IMR-90 (cell line): ENCODE measurements around the gene FBXL14. TPM values are rescaled to one million over a fixed set of nuclear protein-coding genes. Genes with fewer than 3 reads are reported as not detected.

Experiments used
- ATAC-seq: fragments of 200-7000 bp; cut with Tn5 transposase; 2 replicates; pipeline ENCODE4 v1.9.1; 2020; ENCODE audit warnings: low read depth, mild to moderate bottlenecking, moderate library complexity
- BruUV-seq: library from RNA; stranded (reverse); fragments of 400-500 nt; replicated peaks from 2 replicates; lab custom pipeline; 2021; lab: Mats Ljungman, UMichigan
- CTCF ChIA-PET: fragments of 300-600 bp; formaldehyde crosslinking; extraction: SDS; loops from one replicate; lab custom pipeline; 2021; ENCODE audit warnings: antibody characterized with exemption; lab: Yijun Ruan, JAX
- POLR2A ChIA-PET: fragments of 300-600 bp; sonication (Branson Sonifier 250); formaldehyde crosslinking; loops from one replicate; lab custom pipeline; 2022; ENCODE audit warnings: antibody characterized with exemption; ENCODE audit not compliant: unreplicated experiment; lab: Charles Lee
- DNase-seq: peaks from one replicate; pipeline ENCODE4 v3.0.0; 2013
- H2AFZ ChIP-seq: replicated peaks from 2 replicates; pipeline ENCODE3; 2013; ENCODE audit warnings: low read length, mild to moderate bottlenecking; ENCODE audit not compliant: poor library complexity
- H2AK5ac ChIP-seq: 2 replicates; pipeline ENCODE4 v1.6.1; 2013; ENCODE audit warnings: low read depth, low read length, inconsistent platforms
- H2AK9ac ChIP-seq: replicated peaks from 2 replicates; pipeline ENCODE3; 2013; ENCODE audit warnings: mild to moderate bottlenecking, low read depth, low read length, moderate library complexity; ENCODE audit not compliant: poor library complexity
- H2BK120ac ChIP-seq: 2 replicates; pipeline ENCODE4 v1.6.1; 2013; ENCODE audit warnings: low read depth, low read length, inconsistent platforms
- H2BK15ac ChIP-seq: 3 replicates; pipeline ENCODE4 v1.6.1; 2013; ENCODE audit warnings: low read depth, low read length, inconsistent platforms
- H2BK20ac ChIP-seq: 2 replicates; pipeline ENCODE4 v1.6.1; 2013; ENCODE audit warnings: low read depth, mild to moderate bottlenecking, inconsistent platforms, low read length, moderate library complexity
- H2BK5ac ChIP-seq: 2 replicates; pipeline ENCODE4 v1.6.1; 2013; ENCODE audit warnings: mild to moderate bottlenecking, low read depth, low read length, inconsistent platforms; ENCODE audit not compliant: poor library complexity, severe bottlenecking
- H3K14ac ChIP-seq: replicated peaks from 2 replicates; pipeline ENCODE4 v1.6.1; 2013; ENCODE audit warnings: low read depth, low read length, inconsistent platforms
- H3K18ac ChIP-seq: 2 replicates; pipeline ENCODE4 v1.6.1; 2013; ENCODE audit warnings: low read depth, low read length, control low read depth
- H3K23ac ChIP-seq: 2 replicates; pipeline ENCODE4 v1.6.1; 2013; ENCODE audit warnings: low read depth, low read length, inconsistent platforms
- H3K27ac ChIP-seq: 2 replicates; pipeline ENCODE4 v1.5.1; 2013; ENCODE audit warnings: mild to moderate bottlenecking, control low read depth, low read length; ENCODE audit not compliant: insufficient read depth
- H3K27me3 ChIP-seq: 2 replicates; pipeline ENCODE4 v1.6.1; 2013; ENCODE audit warnings: low read length; ENCODE audit not compliant: control insufficient read depth, insufficient read depth
- H3K36me3 ChIP-seq: 2 replicates; pipeline ENCODE4 v1.6.1; 2013; ENCODE audit warnings: low read length, mixed read lengths; ENCODE audit not compliant: control insufficient read depth, insufficient read depth
- H3K4ac ChIP-seq: 2 replicates; pipeline ENCODE4 v1.6.1; 2013; ENCODE audit warnings: low read depth, low read length, inconsistent platforms
- H3K4me1 ChIP-seq: 2 replicates; pipeline ENCODE4 v1.6.1; 2013; ENCODE audit warnings: low read length, mixed read lengths; ENCODE audit not compliant: control insufficient read depth, insufficient read depth
- H3K4me2 ChIP-seq: 2 replicates; pipeline ENCODE4 v1.6.1; 2013; ENCODE audit warnings: low read depth, mild to moderate bottlenecking, control low read depth, low read length, moderate library complexity
- H3K4me3 ChIP-seq: 2 replicates; pipeline ENCODE4 v1.5.1; 2013; ENCODE audit warnings: low read depth, mild to moderate bottlenecking, control low read depth, low read length, moderate library complexity; ENCODE audit not compliant: insufficient read depth
- H3K56ac ChIP-seq: 2 replicates; pipeline ENCODE4 v1.6.1; 2013; ENCODE audit warnings: low read length, inconsistent platforms; ENCODE audit not compliant: insufficient read depth; ENCODE audit errors: extremely low read depth
- H3K79me1 ChIP-seq, 2 experiments: 2 replicates each; pipeline ENCODE4 v1.6.1; 2013; ENCODE audit warnings: low read length in 2 of 2, inconsistent platforms in 1 of 2, low read depth in 1 of 2
- H3K9ac ChIP-seq: 2 replicates; pipeline ENCODE4 v1.6.1; 2013; ENCODE audit warnings: low read depth, low read length, control low read depth
- H3K9me1 ChIP-seq: 2 replicates; pipeline ENCODE4 v1.6.1; 2013; ENCODE audit warnings: low read length, inconsistent platforms; ENCODE audit not compliant: insufficient read depth
- H3K9me3 ChIP-seq: 2 replicates; pipeline ENCODE4 v1.6.1; 2013; ENCODE audit warnings: low read length; ENCODE audit not compliant: control insufficient read depth, insufficient read depth
- H4K20me1 ChIP-seq: 2 replicates; pipeline ENCODE4 v1.6.1; 2013; ENCODE audit warnings: low read length, inconsistent platforms; ENCODE audit not compliant: insufficient read depth
- H4K5ac ChIP-seq: 2 replicates; pipeline ENCODE4 v1.6.1; 2013; ENCODE audit warnings: mild to moderate bottlenecking, low read depth, low read length, control low read depth
- H4K8ac ChIP-seq, 2 experiments: 2 replicates each; pipeline ENCODE4 v1.6.1; 2013; ENCODE audit warnings: low read depth in 2 of 2, low read length in 2 of 2, control low read depth in 1 of 2, inconsistent platforms in 1 of 2
- H4K91ac ChIP-seq: 2 replicates; pipeline ENCODE4 v1.6.1; 2013; ENCODE audit warnings: low read depth, low read length, inconsistent platforms; ENCODE audit not compliant: insufficient read depth
- BHLHE40 ChIP-seq: fragments of 150-350 bp; IDR thresholded peaks from 2 replicates; pipeline ENCODE4 v1.6.1; 2016; ENCODE audit warnings: mild to moderate bottlenecking, low read depth, low read length
- CEBPB ChIP-seq: IDR thresholded peaks from 2 replicates; pipeline ENCODE4 v1.6.1; 2012; ENCODE audit warnings: low read depth, low read length, improper control_type of control experiment
- CHD1 ChIP-seq: IDR thresholded peaks from 2 replicates; pipeline ENCODE4 v1.6.1; 2012; ENCODE audit warnings: low read depth, low read length, improper control_type of control experiment
- CTCF ChIP-seq: conservative IDR thresholded peaks from 2 replicates; pipeline ENCODE4 v1.5.1; 2012; ENCODE audit warnings: mild to moderate bottlenecking, low read depth, low read length, improper control_type of control experiment
- ELK1 ChIP-seq: fragments of 150-350 bp; IDR thresholded peaks from 2 replicates; pipeline ENCODE4 v1.6.1; 2016; ENCODE audit warnings: low read depth, mild to moderate bottlenecking, low read length, moderate library complexity, borderline replicate concordance
- FOS ChIP-seq: fragments of 150-350 bp; IDR thresholded peaks from 2 replicates; pipeline ENCODE4 v1.6.1; 2016; ENCODE audit warnings: low read depth, low read length
- MAFK ChIP-seq: IDR thresholded peaks from 2 replicates; pipeline ENCODE4 v1.6.1; 2012; ENCODE audit warnings: low read depth, low read length, improper control_type of control experiment
- MAZ ChIP-seq: IDR thresholded peaks from 2 replicates; pipeline ENCODE4 v1.6.1; 2012; ENCODE audit warnings: low read depth, mild to moderate bottlenecking, low read length, improper control_type of control experiment, moderate library complexity, borderline replicate concordance
- MXI1 ChIP-seq: IDR thresholded peaks from 2 replicates; pipeline ENCODE4 v1.6.1; 2012; ENCODE audit warnings: low read depth, mild to moderate bottlenecking, low read length, moderate library complexity, borderline replicate concordance
- NFE2L2 ChIP-seq: fragments of 150-350 bp; IDR thresholded peaks from 2 replicates; pipeline ENCODE4 v1.6.1; 2016; ENCODE audit warnings: low read depth, mild to moderate bottlenecking, low read length
- POLR2A ChIP-seq: IDR thresholded peaks from 2 replicates; pipeline ENCODE4 v1.6.1; 2012; ENCODE audit warnings: mild to moderate bottlenecking, low read depth, low read length
- RAD21 ChIP-seq: IDR thresholded peaks from 2 replicates; pipeline ENCODE4 v1.6.1; 2012; ENCODE audit warnings: low read length, improper control_type of control experiment
- RCOR1 ChIP-seq: IDR thresholded peaks from 2 replicates; pipeline ENCODE4 v1.6.1; 2012; ENCODE audit warnings: mild to moderate bottlenecking, low read length, improper control_type of control experiment; ENCODE audit not compliant: insufficient replicate concordance
- RFX5 ChIP-seq: IDR thresholded peaks from 2 replicates; pipeline ENCODE4 v1.8.0; 2012; ENCODE audit warnings: low read depth, mild to moderate bottlenecking, low read length, moderate library complexity
- SMC3 ChIP-seq: fragments of 150-350 bp; IDR thresholded peaks from 2 replicates; pipeline ENCODE4 v1.6.1; 2016; ENCODE audit warnings: low read depth, mild to moderate bottlenecking, antibody characterized with exemption, low read length, moderate library complexity
- WGBS, 2 experiments: methylation state at CpG; one replicate each; pipeline versions ENCODE4 v1.1.5 to v1.1.7; 2013; ENCODE audit warnings: missing lambda C conversion rate in 2 of 2; ENCODE audit not compliant: insufficient read length in 1 of 2; ENCODE audit errors: extremely low coverage in 2 of 2; 5-methylcytosine and 5-hydroxymethylcytosine counted together
- dilution Hi-C: fragments of 300-500 bp; cut with HindIII; formaldehyde crosslinking; loops from one replicate; pipeline ENCODE4 v1.14.3; 2018; ENCODE audit warnings: low sequenced_read_pairs; ENCODE audit not compliant: unreplicated experiment
- in situ Hi-C: fragments of 300-500 bp; cut with MboI; formaldehyde crosslinking; loops from 3 replicates; pipeline ENCODE4 v1.14.3; 2019; ENCODE audit warnings: low sequenced_read_pairs, inconsistent platforms, mixed read lengths
- intact Hi-C: fragments of 100-400 bp; cut with micrococcal nuclease; formaldehyde crosslinking; loops from 2 replicates; pipeline ENCODE4 v1.10.0; 2022
- polyA plus RNA-seq, 3 experiments: library from polyadenylated mRNA; depleted of rRNA; stranded (reverse); fragments of >200 nt; gene quantifications; 2 replicates each; pipeline ENCODE4 v1.2.3, GENCODE V29; 2012; ENCODE audit warnings: low replicate concordance in 1 of 3
- total RNA-seq: library from RNA; depleted of rRNA; stranded (reverse); fragments of >200 nt; gene quantifications from 2 replicates; pipeline ENCODE4 v1.2.3, GENCODE V29; 2012
- TF ChIP-seq, protein P1 (sequence below): fragments of 150-350 bp; IDR thresholded peaks from 2 replicates; pipeline ENCODE4 v1.6.1; 2017; ENCODE audit warnings: mild to moderate bottlenecking, antibody characterized with exemption, low read length, low read depth

Gene FBXL14
- total and polyA plus RNA-seq, 2 of the 4 experiments (the other 2 are of a cell fraction): 4.7 to 7.3 TPM

DNA sequence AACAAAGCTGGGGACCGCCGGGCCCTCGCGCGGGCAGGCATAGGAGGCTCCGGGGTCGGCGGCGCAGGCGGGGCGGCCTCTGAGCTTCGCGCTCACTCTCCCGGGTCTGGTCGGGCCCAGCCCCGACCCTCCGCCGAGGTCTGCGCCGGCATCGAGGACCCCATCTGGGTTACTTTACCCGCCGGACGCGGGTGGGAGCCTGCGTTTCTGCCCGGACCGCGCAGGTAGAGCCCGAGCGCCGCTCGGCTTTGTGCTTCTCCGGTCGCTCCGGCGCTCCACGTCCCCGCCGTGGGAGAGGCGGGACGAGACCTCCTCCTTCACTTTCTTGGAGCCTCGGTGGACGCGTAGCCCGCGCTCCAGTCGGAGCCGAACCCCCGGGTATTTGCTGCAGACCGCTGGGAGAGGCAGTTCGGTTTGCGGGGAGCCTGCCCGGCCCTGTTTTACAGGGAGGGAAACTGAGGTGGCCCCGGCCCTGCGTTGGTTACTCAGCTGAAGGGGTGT is 63.2 kb downstream of the FBXL14 start:
- CTCF ChIA-PET: no interaction called here
- Histone ChIP-seq H2AK5ac (peak overlapping the region; percentile 57; the same call in 1 of the 2 replicates), H2AK9ac (peak overlapping the region; percentile 93), H3K36me3 (no peaks in the 10 kb centered on the region), H3K9ac (peak overlapping the region; percentile 60), H4K5ac (no peak overlapping the region), H3K27ac (peak overlapping the region; percentile 61; the same call in 1 of the 2 replicates), H3K4ac (peak overlapping the region; percentile 67), H2BK15ac (no peak overlapping the region), H3K14ac (peak overlapping the region; percentile 92), H2BK120ac (peak overlapping the region; percentile 70), H3K9me3 (no peaks in the 10 kb centered on the region), H4K20me1 (peaks cover 48% of the 10 kb centered on the region), H2BK5ac (peak overlapping the region; percentile 40), H2BK20ac (no peak overlapping the region), H3K9me1 (peaks cover 30% of the 10 kb centered on the region), H3K56ac (peak overlapping the region; percentile 26; the same call in 1 of the 2 replicates), H2AFZ (peak overlapping the region; percentile 81), H4K8ac (peak overlapping the region in 1 of 2 experiments; percentile 24; a peak in 1 of 4 replicates), H3K23ac (peak overlapping the region; percentile 97), H3K4me2 (peak overlapping the region; percentile 75), H3K18ac (no peak overlapping the region), H3K27me3 (no peaks in the 10 kb centered on the region), H3K79me1 (peaks cover 7 to 79% of the 10 kb centered on the region in 2 experiments; a peak in 3 of 4 replicates), H3K4me1 (peaks cover 41% of the 10 kb centered on the region), H3K4me3 (peak overlapping the region; percentile 58), H4K91ac (peak overlapping the region; percentile 32)
- no peak for TF ChIP-seq CTCF
- TF ChIP-seq CHD1: no peak
- no peak for TF ChIP-seq CEBPB
- no peak for TF ChIP-seq ELK1
- TF ChIP-seq BHLHE40: no peak
- no peak for TF ChIP-seq RFX5
- no peak for TF ChIP-seq RCOR1
- no peak for TF ChIP-seq FOS
- TF ChIP-seq MXI1: no peak
- no peak for TF ChIP-seq NFE2L2
- TF ChIP-seq MAZ: no peak
- TF ChIP-seq POLR2A: no peak
- TF ChIP-seq, protein P1, sequence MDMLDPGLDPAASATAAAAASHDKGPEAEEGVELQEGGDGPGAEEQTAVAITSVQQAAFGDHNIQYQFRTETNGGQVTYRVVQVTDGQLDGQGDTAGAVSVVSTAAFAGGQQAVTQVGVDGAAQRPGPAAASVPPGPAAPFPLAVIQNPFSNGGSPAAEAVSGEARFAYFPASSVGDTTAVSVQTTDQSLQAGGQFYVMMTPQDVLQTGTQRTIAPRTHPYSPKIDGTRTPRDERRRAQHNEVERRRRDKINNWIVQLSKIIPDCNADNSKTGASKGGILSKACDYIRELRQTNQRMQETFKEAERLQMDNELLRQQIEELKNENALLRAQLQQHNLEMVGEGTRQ: no peak
- TF ChIP-seq RAD21: no peak
- TF ChIP-seq SMC3: no peak
- no peak for TF ChIP-seq MAFK
- dilution Hi-C loops (no loop called here), intact Hi-C loops (loop anchor here (5.0 kb wide), 1 partner anchor 46 kb away; no protein-coding TSS in a partner anchor), in situ Hi-C loops (no loop called here)
- no peak for DNase-seq
- peak; percentile 19 for ATAC-seq
- no TSS peak for BruUV-seq
- WGBS, 2 experiments: 1% methylated on average over 35 of the region's 56 CpGs; no CpG with 5 or more reads in 1 of the 2 experiments
- POLR2A ChIA-PET: no interaction called here
